HG02678 (cell line): ENCODE measurements around the gene SLC33A1.
"Not testable (repeated sequence)": the region's sequence is repeated elsewhere in the genome, so short reads cannot be mapped to it uniquely, and the experiment has no call there.

Experiments used
- ATAC-seq: cut with Tn5 transposase; IDR thresholded peaks from one replicate; pipeline ENCODE4 v1.9.1; 2021; ENCODE audit warnings: mild to moderate bottlenecking, moderate library complexity; ENCODE audit not compliant: unreplicated experiment

The SLC33A1 gene

DNA sequence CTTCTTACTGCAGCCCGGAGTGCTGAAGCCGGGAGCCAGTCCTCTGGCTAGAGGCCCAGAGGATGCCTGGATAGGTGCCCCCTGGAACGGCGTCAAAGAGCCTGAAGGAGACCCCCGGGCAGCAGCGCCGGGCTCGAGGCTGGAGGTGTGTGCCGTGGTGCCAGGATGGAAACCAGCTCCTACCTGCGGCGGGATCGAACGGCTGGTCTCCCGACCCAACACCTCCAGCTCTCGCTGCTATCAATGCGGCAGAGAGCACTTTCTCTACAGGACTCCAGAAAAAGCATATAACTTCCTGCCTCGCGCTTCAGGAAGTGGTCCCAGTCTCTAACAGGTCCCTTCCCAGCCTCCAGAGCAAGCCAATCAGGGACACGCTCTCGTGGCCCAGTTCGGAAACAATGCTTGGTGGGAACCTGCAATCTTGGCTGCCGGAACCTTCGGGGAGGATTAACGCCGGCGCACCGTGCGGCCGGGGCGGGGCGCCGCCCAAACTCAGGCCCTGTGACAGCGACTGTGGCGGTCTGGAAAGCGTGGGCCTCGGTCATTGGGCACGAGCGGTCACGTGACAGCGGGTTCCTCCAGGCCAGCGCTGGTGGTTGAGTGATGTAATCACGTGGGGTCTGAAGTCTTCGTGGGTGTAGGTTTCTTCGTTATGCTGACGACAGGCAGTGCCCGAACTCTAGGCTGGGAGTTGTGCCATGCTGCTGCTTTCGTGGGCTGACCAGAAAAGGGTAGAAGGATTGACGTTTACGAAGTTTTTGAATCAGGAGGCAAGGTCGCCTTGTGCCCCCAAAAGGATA, at the start of gene SLC33A1:
Gene SLC33A1, minus strand, starts transcription at position 287 of the 800 bp plus-strand sequence. CDS start 430 bp downstream, outside the sequence.
- peak; percentile 95 for ATAC-seq

- no peak for ATAC-seq
These were observed 41.2 kb upstream of the SLC33A1 start for GRCh38 chr3:155895379-155895900.

- ATAC-seq: no peak
These were observed 37.1 kb upstream of the SLC33A1 start for GRCh38 chr3:155891321-155891720.

GRCh38 chr3:155890671-155891190, 36.5 kb upstream of the SLC33A1 start:
- peak; percentile 63 for ATAC-seq

- no peak for ATAC-seq
These were observed 35.7 kb upstream of the SLC33A1 start for GRCh38 chr3:155889952-155890351.

DNA sequence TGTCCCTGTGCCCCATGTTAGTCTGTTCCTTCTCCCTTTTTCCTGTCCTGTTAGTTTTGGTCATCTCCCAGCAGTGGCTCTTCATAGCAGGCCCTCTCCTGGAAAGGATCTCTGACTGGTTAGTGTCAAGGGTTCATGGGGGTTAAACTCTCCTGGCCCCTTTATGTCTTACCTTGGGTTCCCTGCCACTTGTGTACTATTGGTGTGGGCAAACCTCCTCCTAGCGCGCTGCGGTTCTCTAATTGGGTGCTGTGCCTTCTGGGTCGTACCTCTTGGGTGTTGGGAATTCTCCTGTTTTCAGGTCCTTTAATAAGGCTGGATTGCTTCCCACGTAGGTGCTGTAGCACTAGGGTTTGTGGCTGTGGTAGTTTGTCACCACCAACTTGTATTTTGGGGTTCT, 35.0 kb upstream of the SLC33A1 start:
- no peak for ATAC-seq

DNA sequence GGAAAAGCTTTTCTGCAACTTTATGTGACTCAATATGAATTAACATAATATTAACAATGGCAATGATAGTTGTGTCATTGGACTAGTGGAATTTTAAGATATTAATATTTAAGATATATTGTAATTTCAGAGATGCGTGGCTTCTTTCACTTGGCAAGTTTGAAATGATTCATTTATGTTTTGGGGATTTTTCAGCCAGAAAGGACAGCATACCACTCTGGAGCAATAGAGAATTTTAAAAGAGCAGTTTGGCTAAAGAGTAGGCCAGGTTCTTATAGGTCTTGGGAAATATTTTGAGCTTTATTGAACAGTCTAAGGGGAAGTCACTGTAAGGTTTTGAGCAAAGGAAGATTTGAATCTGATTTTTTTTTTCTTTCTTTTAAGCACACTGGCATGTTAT, 32.7 kb upstream of the SLC33A1 start:
- ATAC-seq: no peak

DNA sequence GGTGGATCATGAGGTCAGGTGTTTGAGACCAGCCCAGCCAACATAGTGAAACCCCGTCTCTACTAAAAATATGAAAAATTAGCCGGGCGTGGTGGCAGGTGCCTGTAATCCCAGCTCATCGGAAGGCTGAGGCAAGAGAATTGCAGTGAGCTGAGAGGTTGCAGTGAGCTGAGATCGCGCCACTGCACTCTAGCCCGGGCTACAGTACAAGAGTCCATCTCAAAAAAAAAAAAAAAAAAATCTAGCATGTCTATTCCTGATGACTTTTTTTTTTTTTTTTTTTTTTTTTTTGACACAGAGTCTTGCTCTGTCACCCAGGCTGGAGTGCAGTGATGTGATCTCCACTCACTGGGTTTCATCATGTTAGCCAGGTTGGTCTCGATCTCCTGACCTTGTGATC, 32.1 kb upstream of the SLC33A1 start:
- ATAC-seq: not testable (repeated sequence)

GRCh38 chr3:155885292-155885691, 31.1 kb upstream of the SLC33A1 start:
- no peak for ATAC-seq

DNA sequence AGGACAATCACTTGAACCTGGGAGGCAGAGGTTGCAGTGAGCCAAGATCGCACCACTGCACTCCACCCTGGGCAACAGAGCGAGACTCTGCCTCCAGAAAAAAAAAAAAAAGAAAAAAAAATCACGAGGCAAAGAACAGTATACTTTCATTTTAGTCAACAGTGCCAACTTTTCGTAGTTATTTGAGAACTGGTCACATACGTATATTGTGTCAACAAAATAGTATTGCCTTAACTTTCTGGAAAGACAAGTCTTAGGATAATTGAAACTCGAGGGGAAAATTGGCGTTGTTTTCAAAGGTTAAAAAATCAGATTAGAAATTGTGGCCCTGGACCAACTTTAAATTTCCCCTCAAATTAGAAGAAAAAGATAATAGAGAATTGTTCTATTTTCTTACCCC, 30.1 kb upstream of the SLC33A1 start:
- ATAC-seq: no peak

- no peak for ATAC-seq
These were observed 26.1 kb upstream of the SLC33A1 start for GRCh38 chr3:155880286-155880685.

- no peak for ATAC-seq
These were observed 22.3 kb upstream of the SLC33A1 start for GRCh38 chr3:155876503-155876902.

DNA sequence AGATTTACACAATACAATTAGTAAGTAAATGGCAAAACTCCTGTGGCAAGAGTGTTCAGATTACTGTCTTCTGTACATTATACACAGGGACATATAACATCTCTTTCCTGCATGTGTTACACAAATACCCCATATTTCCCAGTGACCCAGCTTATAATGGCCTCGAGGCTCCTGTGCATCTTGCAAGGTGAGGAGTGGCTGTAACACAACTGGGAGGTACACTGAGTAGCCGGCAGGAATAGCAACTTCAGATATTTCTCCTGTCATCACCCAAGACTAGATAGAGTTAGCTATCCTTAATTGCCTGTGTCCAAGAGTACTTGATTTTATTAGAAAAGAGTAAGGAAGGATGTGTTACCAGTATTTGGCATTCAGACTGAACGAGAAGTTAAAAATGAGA, 21.8 kb upstream of the SLC33A1 start:
- no peak for ATAC-seq

- ATAC-seq: no peak
These were observed 18.8 kb upstream of the SLC33A1 start for GRCh38 chr3:155872904-155873646.

- ATAC-seq: peak; percentile 3
These were observed 17.5 kb upstream of the SLC33A1 start for GRCh38 chr3:155871746-155872158.

- peak; percentile 28 for ATAC-seq
These were observed 16.9 kb upstream of the SLC33A1 start for GRCh38 chr3:155870945-155871745.

DNA sequence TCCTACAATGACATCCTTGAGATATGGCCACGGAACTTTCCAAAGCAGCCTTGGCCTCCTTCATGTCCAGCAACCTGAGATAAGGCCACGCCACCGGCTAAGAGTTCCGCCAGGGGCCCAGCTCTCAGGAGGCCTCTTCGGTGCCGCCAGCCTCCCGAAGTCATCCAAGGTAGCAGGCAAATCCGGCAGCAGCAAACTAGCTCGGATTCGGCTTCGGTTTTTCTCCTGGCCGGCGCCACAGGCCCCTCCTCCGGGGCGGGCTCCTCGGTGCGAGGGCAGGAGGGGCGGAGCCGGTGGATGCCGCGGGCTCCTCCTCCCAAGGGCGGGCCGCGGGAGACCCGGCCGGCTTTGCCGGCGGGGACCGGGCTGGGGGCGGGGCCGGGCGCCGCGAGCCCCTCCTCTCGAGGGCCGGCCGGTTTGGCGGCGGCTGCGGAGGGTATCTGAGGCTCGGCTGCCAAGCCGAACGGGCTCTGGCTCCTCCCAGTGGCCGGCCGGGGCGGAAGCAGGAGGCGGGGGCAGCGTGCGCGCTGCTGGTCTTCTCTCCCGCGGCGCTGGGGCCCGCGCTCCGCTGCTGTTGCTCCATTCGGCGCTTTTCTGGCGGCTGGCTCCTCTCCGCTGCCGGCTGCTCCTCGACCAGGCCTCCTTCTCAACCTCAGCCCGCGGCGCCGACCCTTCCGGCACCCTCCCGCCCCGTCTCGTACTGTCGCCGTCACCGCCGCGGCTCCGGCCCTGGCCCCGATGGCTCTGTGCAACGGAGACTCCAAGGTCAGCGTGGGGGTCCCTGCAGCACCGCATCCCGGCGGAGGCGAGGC, 16.1 kb upstream of the SLC33A1 start, which contains the start of gene GMPS:
Gene GMPS, plus strand, starts transcription at position 518 of the 812 bp plus-strand sequence. Its CDS starts 221 bp downstream, at position 739.
- peak; percentile 90 for ATAC-seq

- ATAC-seq: no peak
These were observed 15.5 kb upstream of the SLC33A1 start for GRCh38 chr3:155869691-155870090.

DNA sequence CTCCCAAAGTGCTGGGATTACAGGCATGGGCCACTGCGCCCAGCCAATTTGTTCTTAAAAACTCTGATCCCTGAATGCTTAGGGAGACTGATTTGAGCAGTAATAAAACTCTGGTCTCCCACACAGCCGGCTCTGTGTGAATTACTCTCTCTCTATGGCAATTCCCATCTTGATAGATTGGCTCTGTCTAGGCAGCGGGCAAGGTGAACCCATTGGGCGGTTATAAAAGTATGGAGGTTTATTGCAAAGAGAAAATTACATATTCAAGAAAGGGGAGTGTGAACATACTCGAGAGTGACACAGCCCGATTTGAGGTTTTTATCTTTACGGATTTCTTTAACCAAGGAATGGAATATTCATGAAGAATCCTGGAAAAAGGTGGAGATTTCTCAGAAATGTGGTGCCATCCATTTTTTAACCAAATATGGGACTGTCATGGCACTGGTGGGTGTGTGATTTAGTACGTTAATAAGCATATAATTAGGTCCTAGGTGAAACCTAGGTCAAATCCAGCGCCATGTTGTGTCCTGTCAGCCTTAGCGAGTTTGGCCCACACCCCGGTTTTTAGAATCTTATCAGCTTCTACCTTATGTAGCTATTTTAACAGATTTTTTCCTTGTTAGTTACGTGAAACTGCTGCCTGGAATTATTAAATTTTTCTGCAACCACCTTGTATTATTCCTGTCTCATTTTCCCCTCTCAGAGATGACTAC, 9.0 kb upstream of the SLC33A1 start:
- ATAC-seq: no peak
